K562 (cell line): ENCODE data around the gene TMEM143. TPM values are rescaled to one million over a fixed set of nuclear protein-coding genes. Genes with fewer than 3 reads are reported as not detected.

Experiments used
- BRD4 ChIP-seq: fragments of 200-600 bp; sonication (generic); IDR thresholded peaks from 2 replicates; pipeline ENCODE4 v1.6.1; 2017; ENCODE audit warnings: inconsistent platforms
- CREB5 ChIP-seq: fragments of 250-450 bp; sonication (Bioruptor Pico); IDR thresholded peaks from 2 replicates; pipeline ENCODE4 v1.5.0; 2020; ENCODE audit warnings: mild to moderate bottlenecking
- DPF2 ChIP-seq: fragments of 450-650 bp; IDR thresholded peaks from 2 replicates; pipeline ENCODE4 v1.6.1; 2016
- ELK3 ChIP-seq: fragments of 450-650 bp; formaldehyde crosslinking; IDR thresholded peaks from 2 replicates; pipeline ENCODE4 v1.4.0; 2020; ENCODE audit warnings: mild to moderate bottlenecking
- FOXP1 ChIP-seq: sonication (generic); formaldehyde crosslinking; IDR thresholded peaks from 2 replicates; pipeline ENCODE4 v1.8.0; 2022; ENCODE audit warnings: mild to moderate bottlenecking, missing genetic modification reagents
- LCOR ChIP-seq: sonication (generic); formaldehyde crosslinking; IDR thresholded peaks from 2 replicates; pipeline ENCODE4 v1.8.0; 2022; ENCODE audit warnings: mild to moderate bottlenecking, missing genetic modification reagents
- PHTF2 ChIP-seq: fragments of 250-450 bp; sonication (Bioruptor Pico); IDR thresholded peaks from 2 replicates; pipeline ENCODE4 v1.5.0; 2021; ENCODE audit warnings: mild to moderate bottlenecking
- RNF219 ChIP-seq: fragments of 250-450 bp; sonication (Bioruptor Pico); IDR thresholded peaks from 2 replicates; pipeline ENCODE4 v1.5.0; 2022; ENCODE audit warnings: mild to moderate bottlenecking
- THRA ChIP-seq: fragments of 450-650 bp; IDR thresholded peaks from 2 replicates; pipeline ENCODE4 v1.6.1; 2017; ENCODE audit warnings: mild to moderate bottlenecking, moderate library complexity
- XRCC4 ChIP-seq: IDR thresholded peaks from one replicate; pipeline ENCODE4 v1.6.1; 2011; ENCODE audit not compliant: insufficient read depth, insufficient read length; ENCODE audit errors: extremely low read depth
- ZBTB11 ChIP-seq, 3 experiments: fragments of 200-800 bp in 1 of 3; fragments of 250-450 bp in 1 of 3; fragments of 450-650 bp in 1 of 3; sonication (Bioruptor Pico) in 1 of 3; sonication (Bioruptor generic) in 1 of 3; formaldehyde crosslinking in 1 of 3; IDR thresholded peaks; 2 replicates each; pipeline versions ENCODE4 v1.6.1 to v1.8.0; 2016 to 2022; ENCODE audit warnings: mild to moderate bottlenecking in 2 of 3, missing genetic modification characterization in 2 of 3, missing compliant biosample characterization in 1 of 3, moderate library complexity in 1 of 3
- ZHX1 ChIP-seq: fragments of 150-350 bp; conservative IDR thresholded peaks from 2 replicates; pipeline ENCODE4 v1.6.1; 2014; ENCODE audit warnings: low read length
- ZNF507 ChIP-seq: conservative IDR thresholded peaks from 2 replicates; pipeline ENCODE4 v1.6.1; 2017; ENCODE audit warnings: missing genetic modification characterization, missing compliant biosample characterization
- ZNF766 ChIP-seq: fragments of 200-800 bp; sonication (Bioruptor generic); conservative IDR thresholded peaks from 2 replicates; pipeline ENCODE4 v1.6.1; 2016; ENCODE audit warnings: missing genetic modification characterization, missing compliant biosample characterization
- polyA plus RNA-seq, 8 experiments: library from polyadenylated mRNA; depleted of rRNA in 4 of 8; stranded (reverse) in 5 of 8; unstranded in 3 of 8; fragments of >200 nt; fragmentation: Nextera tagmentation in 2 of 8; fragmentation: Illumina TruSeq in 1 of 8; extraction: Ambion mirVana in 2 of 8; extraction: Trizol in 1 of 8; gene quantifications; 2 replicates each; pipeline versions ENCODE4 v1.2.1 to v1.2.3, GENCODE V29; 2011 to 2014; ENCODE audit warnings: inconsistent platforms in 1 of 8, missing spikeins in 1 of 8
- total RNA-seq, 7 experiments: library from RNA; depleted of rRNA in 6 of 7; stranded (reverse); fragments of >200 nt in 6 of 7; fragmentation: Illumina TruSeq in 2 of 7; extraction: Trizol in 2 of 7; gene quantifications; 2 replicates each; pipeline versions ENCODE4 v1.2.1 to v1.2.3, GENCODE V29; 2011 to 2021; ENCODE audit warnings: low replicate concordance in 1 of 7

The TMEM143 gene
- total and polyA plus RNA-seq, 9 of the 15 experiments (the other 6 are each of a cell fraction or from before 2014, with no cell fraction given): 0.66 to 8.8 (median 4.3) TPM

GRCh38 chr19:48362716-48363499, 832 bp downstream of the TMEM143 start (continued):
- TF ChIP-seq ZBTB11 (CRISPR knock-in tag; IDR thresholded peaks at IDR 0.05) (peak in 1 of 3 experiments; percentile 75; a peak in 2 of 6 replicates), BRD4 (no peak), PHTF2 (CRISPR knock-in tag) (no peak), CREB5 (no peak), ELK3 (CRISPR knock-in tag) (no peak), FOXP1 (CRISPR knock-in tag) (peak; percentile 78; the same call in 1 of the 2 replicates), LCOR (CRISPR knock-in tag) (no peak), ZNF507 (tag) (no peak), DPF2 (no peak), ZHX1 (no peak), ZNF766 (CRISPR knock-in tag) (peak; percentile 95), XRCC4 (no peak), THRA (no peak), RNF219 (CRISPR knock-in tag) (no peak)
